ENCODE measurements around the gene MIB2. TPM values are rescaled to one million over a fixed set of nuclear protein-coding genes. Genes with fewer than 3 reads are reported as not detected.

The MIB2 gene
- total and polyA plus RNA-seq, 10 of the 15 experiments (the other 5 are each of a cell fraction or from before 2014, with no cell fraction given), result 0.42 to 26.8 (median 10.9) TPM; not detected in 1

- H3K36me3 ChIP-seq (ENCODE audit: control insufficient read depth in 2 of 2, insufficient read depth in 2 of 2, low read length in 1 of 2), result peaks cover 21 to 38% of the 10 kb centered on the region in 2 experiments
- no peak overlapping the region for H3K27ac ChIP-seq (ENCODE audit: control insufficient read depth, insufficient read depth)
- DNase-seq (ENCODE audit: low read depth, low spot score), result no peak
- no peak for FAIRE-seq
- in situ Hi-C loops (cut with MboI), result no loop called here
- no peaks in the 10 kb centered on the region for H3K9me3 ChIP-seq (replicated peaks; ENCODE audit: control insufficient read depth, insufficient read depth, low read length)
- H3K9ac ChIP-seq (ENCODE audit: control insufficient read depth, insufficient read depth, low read length), result no peak overlapping the region
- TF ChIP-seq NR2F1 (conservative IDR thresholded peaks at IDR 0.05), result no peak
- no peak for TF ChIP-seq BRCA1 (IDR thresholded peaks at IDR 0.05; ENCODE audit: low read depth, low read length)
- no peak for TF ChIP-seq GABPA (IDR thresholded peaks at IDR 0.05; ENCODE audit: low read depth)
- TF ChIP-seq NFYB (IDR thresholded peaks at IDR 0.05; ENCODE audit: insufficient read depth, low read depth, low read length), result no peak
- no peak for TF ChIP-seq POU2F2 (IDR thresholded peaks at IDR 0.05; ENCODE audit: borderline replicate concordance, low read depth, low read length)
- no peak for TF ChIP-seq E2F4 (IDR thresholded peaks at IDR 0.05; ENCODE audit: low read depth, low read length)
- no peak for TF ChIP-seq CHD2 (IDR thresholded peaks at IDR 0.05; ENCODE audit: borderline replicate concordance, low read depth, low read length)
- no peak for TF ChIP-seq CEBPZ (IDR thresholded peaks at IDR 0.05; ENCODE audit: low read depth, low read length)
- TF ChIP-seq RUNX3 (IDR thresholded peaks at IDR 0.05; ENCODE audit: low read length), result no peak
- no peak for TF ChIP-seq KLF5 (IDR thresholded peaks at IDR 0.05; ENCODE audit: partially characterized antibody)
- TF ChIP-seq HSF1 (IDR thresholded peaks at IDR 0.05; ENCODE audit: low read depth, low read length), result no peak
- TF ChIP-seq ZNF207 (IDR thresholded peaks at IDR 0.05; ENCODE audit: borderline replicate concordance), result no peak
- no peak for TF ChIP-seq TCF3 (IDR thresholded peaks at IDR 0.05; ENCODE audit: borderline replicate concordance, insufficient read depth, low read depth, low read length)
- TF ChIP-seq HDAC2 (IDR thresholded peaks at IDR 0.05), result no peak
- no peak for TF ChIP-seq BCL3 (IDR thresholded peaks at IDR 0.05; ENCODE audit: borderline replicate concordance, insufficient read depth, low read depth, low read length, poor library complexity, severe bottlenecking)
- no peak for TF ChIP-seq KAT2A (conservative IDR thresholded peaks at IDR 0.05; ENCODE audit: control insufficient read depth, low read depth, low read length)
- CTCF ChIA-PET, result no interaction called here
- H4K20me1 ChIP-seq (ENCODE audit: control insufficient read depth, insufficient read depth), result peaks cover 22% of the 10 kb centered on the region
- no peaks in the 10 kb centered on the region for H3K27me3 ChIP-seq (replicated peaks in 1 of 2; ENCODE audit: control insufficient read depth in 2 of 2, insufficient read depth in 2 of 2, low read length in 1 of 2)
- WGBS (ENCODE audit: insufficient coverage, insufficient replicate concordance, low lambda C conversion rate, missing lambda C conversion rate), result 93% methylated on average over 29 of the region's 31 CpGs
- SMC1A ChIA-PET (ENCODE audit: uncharacterized antibody, unreplicated experiment), result no interaction called here
- BruUV-seq (replicated peaks), result no TSS peak
- H3K4me2 ChIP-seq (ENCODE audit: control insufficient read depth, insufficient read depth), result no peak overlapping the region
- peaks cover 57% of the 10 kb centered on the region for H3K79me2 ChIP-seq (ENCODE audit: control insufficient read depth, insufficient read depth, low read length)
- POLR2A ChIA-PET, result interaction anchor here (0.7 kb wide), 1 partner anchor 42 kb away, joined by 3 read pairs; no protein-coding TSS in a partner anchor
- no peaks in the 10 kb centered on the region for H3K4me1 ChIP-seq (ENCODE audit: control insufficient read depth, insufficient read depth, low read length)
- intact Hi-C loops (cut with micrococcal nuclease; ENCODE audit: unreplicated experiment), result no loop called here
- RAD21 ChIA-PET (ENCODE audit: unreplicated experiment), result interaction anchor here (1.1 kb wide), 1 partner anchor 8 kb away, joined by 3 read pairs; no protein-coding TSS in a partner anchor
- no peak for ATAC-seq
- H2AFZ ChIP-seq (ENCODE audit: control insufficient read depth, low read depth, low read length), result no peak overlapping the region
- no peak overlapping the region for H3K4me3 ChIP-seq
Observed at GRCh38 chr1:1567152-1567875, 48.0 kb upstream of the MIB2 start.
